Esophagus squamous epithelium (tissue), 5 donors: ENCODE measurements around the gene SLC4A7. TPM values are rescaled to one million over a fixed set of nuclear protein-coding genes. Genes with fewer than 3 reads are reported as not detected.
A peak's percentile ranks its signal among the peaks of the same experiment; 100 is the strongest.

Source experiments
- DNase-seq: peaks from one replicate; lab custom pipeline; 2025; lab: John Stamatoyannopoulos, UW
- H3K27ac ChIP-seq, 4 donors: fragments of 200-600 bp; sonication (generic); one replicate each; pipeline ENCODE4 v1.5.1; 2016 to 2019; ENCODE audit warnings: mild to moderate bottlenecking in 1 of 4
- H3K27me3 ChIP-seq, 4 donors: fragments of 200-600 bp; sonication (generic); 1 replicate in 3 of 4; 2 replicates in 1 of 4; pipeline versions ENCODE4 v1.5.1 to v1.6.0; 2017 to 2021; ENCODE audit warnings: antibody characterized with exemption in 1 of 4
- H3K36me3 ChIP-seq, 3 donors: fragments of 200-600 bp; sonication (generic); one replicate each; pipeline ENCODE4 v1.5.1; 2016 to 2019
- H3K4me1 ChIP-seq, 3 donors: fragments of 200-600 bp; sonication (generic); one replicate each; pipeline ENCODE4 v1.5.1; 2017 to 2019
- H3K4me3 ChIP-seq, 4 donors: fragments of 200-600 bp; sonication (generic); 1 replicate in 3 of 4; 2 replicates in 1 of 4; pipeline ENCODE4 v1.5.1; 2016 to 2019; ENCODE audit warnings: mild to moderate bottlenecking in 2 of 4, moderate library complexity in 1 of 4
- H3K9me3 ChIP-seq, 3 donors: fragments of 200-600 bp; sonication (generic); one replicate each; pipeline ENCODE4 v1.5.1; 2016 to 2019
- CTCF ChIP-seq, 6 experiments: fragments of 450-650 bp in 4 of 6; fragments of 200-600 bp in 2 of 6; sonication (generic) in 2 of 6; IDR thresholded peaks; one replicate each; pipeline ENCODE4 v1.5.1; 2016 to 2019; ENCODE audit warnings: antibody characterized with exemption in 6 of 6, mild to moderate bottlenecking in 4 of 6, moderate library complexity in 4 of 6
- POLR2A ChIP-seq, 4 donors: fragments of 450-650 bp; IDR thresholded peaks; one replicate each; pipeline ENCODE4 v1.6.1; 2017; ENCODE audit warnings: antibody characterized with exemption in 4 of 4, mild to moderate bottlenecking in 4 of 4, moderate library complexity in 3 of 4
- WGBS, 2 donors: methylation state at CpG; one replicate each; pipeline ENCODE4 v1.1.5; 2018; 5-methylcytosine and 5-hydroxymethylcytosine counted together
- intact Hi-C: fragments of 100-400 bp; cut with DNase I; formaldehyde crosslinking; loops from one replicate; pipeline ENCODE4 v1.15.0; 2022
- total RNA-seq, 4 donors: library from RNA; depleted of rRNA; stranded (reverse); fragments of >200 nt; gene quantifications; one replicate each; pipeline ENCODE4 v1.1.0, GENCODE V29; 2016
- donor health status: DM: yes; HTN: yes; CAD: no.

SLC4A7 gene
- total RNA-seq, 4 donors from 2014 or later: 17.2 to 50.4 (median 30.5) TPM

GRCh38 chr3:27354588-27355203 lies 129.5 kb downstream of the SLC4A7 start:
- Histone ChIP-seq H3K27me3 (no peaks in the 10 kb centered on the region), H3K36me3 (no peaks in the 10 kb centered on the region), H3K4me3 (no peak overlapping the region), H3K27ac (no peak overlapping the region), H3K9me3 (no peaks in the 10 kb centered on the region), H3K4me1 (peaks cover 0 to 46% (median 3%) of the 10 kb centered on the region in 3 donors)
- no peak for DNase-seq
- WGBS, 2 donors: 66 to 81% methylated on average over 4 of the region's 4 CpGs
- no peak for TF ChIP-seq CTCF (IDR thresholded peaks at IDR 0.05)
- no peak for TF ChIP-seq POLR2A (IDR thresholded peaks at IDR 0.05)
- intact Hi-C loops: no loop called here

- TF ChIP-seq POLR2A (IDR thresholded peaks at IDR 0.05): no peak
- no peak for TF ChIP-seq CTCF (IDR thresholded peaks at IDR 0.05)
- Histone ChIP-seq H3K27me3 (no peaks in the 10 kb centered on the region), H3K9me3 (no peaks in the 10 kb centered on the region), H3K27ac (no peak overlapping the region), H3K4me1 (peaks cover 0 to 48% (median 8%) of the 10 kb centered on the region in 3 donors), H3K4me3 (no peak overlapping the region), H3K36me3 (no peaks in the 10 kb centered on the region)
- 60 to 79% methylated on average over 5 of the region's 5 CpGs for WGBS, 2 donors
- intact Hi-C loops: no loop called here
- DNase-seq: no peak
Measured at GRCh38 chr3:27354161-27354560, 130.0 kb downstream of the SLC4A7 start.

DNA sequence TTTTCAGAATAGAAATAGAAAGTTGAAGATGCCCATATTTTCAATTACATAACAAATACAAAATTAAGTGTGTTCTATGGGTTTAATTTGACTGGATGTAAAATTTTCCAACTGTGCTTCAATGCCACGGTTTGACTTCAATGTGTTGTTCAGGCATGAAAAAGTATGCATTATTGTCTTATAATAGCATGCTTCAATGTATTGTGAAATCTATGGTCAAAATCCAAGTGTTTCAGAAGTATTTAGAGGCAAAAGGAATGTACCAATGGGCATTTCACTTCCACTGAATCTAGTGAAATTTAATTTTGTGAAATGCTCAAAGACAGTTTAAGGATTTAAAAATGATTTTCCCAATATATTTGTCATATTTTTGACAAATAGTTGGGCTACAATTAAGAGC lies 131.0 kb downstream of the SLC4A7 start:
- Histone ChIP-seq H3K27me3 (no peaks in the 10 kb centered on the region), H3K36me3 (no peaks in the 10 kb centered on the region), H3K27ac (no peak overlapping the region), H3K4me1 (peaks cover 0 to 49% (median 9%) of the 10 kb centered on the region in 3 donors), H3K4me3 (no peak overlapping the region), H3K9me3 (no peaks in the 10 kb centered on the region)
- no peak for DNase-seq
- intact Hi-C loops: no loop called here
- TF ChIP-seq POLR2A (IDR thresholded peaks at IDR 0.05) (no peak), CTCF (IDR thresholded peaks at IDR 0.05) (no peak)
- WGBS, 2 donors: 20 to 37% methylated on average over 1 of the region's 1 CpG

DNA sequence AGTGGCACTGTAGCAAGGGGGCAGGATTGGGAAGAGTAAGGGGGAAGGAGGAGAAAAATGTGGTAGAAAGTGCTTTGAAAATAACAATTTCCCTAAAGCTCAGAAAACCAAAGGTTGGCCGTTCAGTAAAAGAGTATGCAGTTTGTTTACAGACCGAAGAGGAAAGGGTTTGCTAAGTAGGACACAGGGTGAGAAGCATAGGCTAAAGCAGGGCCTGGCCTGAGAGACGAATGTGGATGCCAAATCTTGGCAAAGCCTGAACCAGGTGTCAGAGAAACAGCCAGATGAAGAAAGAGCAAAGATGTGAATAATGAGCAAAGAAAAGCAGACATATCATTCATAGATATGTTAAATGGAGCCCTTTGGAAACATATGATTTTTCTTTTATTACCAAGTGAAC lies 132.1 kb downstream of the SLC4A7 start:
- TF ChIP-seq POLR2A (IDR thresholded peaks at IDR 0.05) (no peak), CTCF (IDR thresholded peaks at IDR 0.05) (no peak)

GRCh38 chr3:27349832-27350231 lies 134.4 kb downstream of the SLC4A7 start:
- WGBS, 2 donors: 34 to 47% methylated on average over 3 of the region's 3 CpGs
- Histone ChIP-seq H3K4me3 (no peak overlapping the region), H3K4me1 (peaks cover 4 to 67% (median 6%) of the 10 kb centered on the region in 3 donors), H3K27ac (peak overlapping the region; percentile 7 to 68 (median 48)), H3K36me3 (no peaks in the 10 kb centered on the region), H3K9me3 (no peaks in the 10 kb centered on the region), H3K27me3 (no peaks in the 10 kb centered on the region)
- TF ChIP-seq CTCF (IDR thresholded peaks at IDR 0.05) (no peak), POLR2A (IDR thresholded peaks at IDR 0.05) (no peak)
- no peak for DNase-seq
- intact Hi-C loops: no loop called here

More for the DNA sequence above, 132.1 kb downstream of the SLC4A7 start:
- Histone ChIP-seq H3K36me3 (no peaks in the 10 kb centered on the region), H3K27me3 (no peaks in the 10 kb centered on the region), H3K4me3 (no peak overlapping the region), H3K9me3 (no peaks in the 10 kb centered on the region), H3K4me1 (peaks cover 0 to 45% (median 6%) of the 10 kb centered on the region in 3 donors), H3K27ac (no peak overlapping the region)
- WGBS, 2 donors: 62 to 64% methylated on average over 3 of the region's 3 CpGs
- intact Hi-C loops: no loop called here
- DNase-seq: no peak
